BLaER1 (cell line): ENCODE data around the gene CLDN24.

Experiments used
- H3K27ac ChIP-seq: shearing (Covaris generic); formaldehyde crosslinking; 2 replicates; pipeline ENCODE4 v1.8.1; 2022
- H3K27me3 ChIP-seq: shearing (Covaris generic); formaldehyde crosslinking; 2 replicates; pipeline ENCODE4 v1.8.1; 2022
- H3K36me3 ChIP-seq: shearing (Covaris generic); formaldehyde crosslinking; 2 replicates; pipeline ENCODE4 v1.8.1; 2022
- H3K4me1 ChIP-seq: shearing (Covaris generic); formaldehyde crosslinking; 2 replicates; pipeline ENCODE4 v1.8.1; 2022
- H3K4me2 ChIP-seq: shearing (Covaris generic); formaldehyde crosslinking; 2 replicates; pipeline ENCODE4 v1.8.1; 2022
- H3K4me3 ChIP-seq: shearing (Covaris generic); formaldehyde crosslinking; 2 replicates; pipeline ENCODE4 v1.8.1; 2022
- H3K9ac ChIP-seq: shearing (Covaris generic); formaldehyde crosslinking; 2 replicates; pipeline ENCODE4 v1.8.1; 2022
- H3K9me3 ChIP-seq: shearing (Covaris generic); formaldehyde crosslinking; 2 replicates; pipeline ENCODE4 v1.8.1; 2022
- H4K20me1 ChIP-seq: shearing (Covaris generic); formaldehyde crosslinking; 2 replicates; pipeline ENCODE4 v1.8.1; 2022
- Cebpa-rat ChIP-seq: shearing (Covaris generic); IDR thresholded peaks from 2 replicates; pipeline ENCODE4 v1.8.1; 2022

The CLDN24 gene

GRCh38 chr4:183348136-183348535 lies 25.9 kb upstream of the CLDN24 start:
- H4K20me1 ChIP-seq: no peaks in the 10 kb centered on the region
- H3K27ac ChIP-seq: no peak overlapping the region
- no peak overlapping the region for H3K4me2 ChIP-seq
- peaks cover 30% of the 10 kb centered on the region for H3K4me1 ChIP-seq
- H3K9me3 ChIP-seq: no peaks in the 10 kb centered on the region
- H3K9ac ChIP-seq: no peak overlapping the region
- no peak for TF ChIP-seq Cebpa-rat
- no peaks in the 10 kb centered on the region for H3K36me3 ChIP-seq
- H3K4me3 ChIP-seq: no peak overlapping the region
- H3K27me3 ChIP-seq: no peaks in the 10 kb centered on the region

- no peaks in the 10 kb centered on the region for H3K36me3 ChIP-seq
- H3K4me1 ChIP-seq: peaks cover 33% of the 10 kb centered on the region
- no peak for TF ChIP-seq Cebpa-rat
- no peak overlapping the region for H3K4me3 ChIP-seq
- H3K27me3 ChIP-seq: no peaks in the 10 kb centered on the region
- H3K4me2 ChIP-seq: no peak overlapping the region
- no peak overlapping the region for H3K9ac ChIP-seq
- no peaks in the 10 kb centered on the region for H3K9me3 ChIP-seq
- no peak overlapping the region for H3K27ac ChIP-seq
- no peaks in the 10 kb centered on the region for H4K20me1 ChIP-seq
These were observed 25.3 kb upstream of the CLDN24 start for GRCh38 chr4:183347566-183347965.

- no peak overlapping the region for H3K27ac ChIP-seq
- H3K4me1 ChIP-seq: peaks cover 37% of the 10 kb centered on the region
- no peaks in the 10 kb centered on the region for H4K20me1 ChIP-seq
- H3K27me3 ChIP-seq: no peaks in the 10 kb centered on the region
- H3K36me3 ChIP-seq: no peaks in the 10 kb centered on the region
- no peak overlapping the region for H3K4me2 ChIP-seq
- H3K9me3 ChIP-seq: no peaks in the 10 kb centered on the region
- no peak for TF ChIP-seq Cebpa-rat
- H3K4me3 ChIP-seq: no peak overlapping the region
- H3K9ac ChIP-seq: no peak overlapping the region
These were observed 24.9 kb upstream of the CLDN24 start for GRCh38 chr4:183347146-183347545.

DNA sequence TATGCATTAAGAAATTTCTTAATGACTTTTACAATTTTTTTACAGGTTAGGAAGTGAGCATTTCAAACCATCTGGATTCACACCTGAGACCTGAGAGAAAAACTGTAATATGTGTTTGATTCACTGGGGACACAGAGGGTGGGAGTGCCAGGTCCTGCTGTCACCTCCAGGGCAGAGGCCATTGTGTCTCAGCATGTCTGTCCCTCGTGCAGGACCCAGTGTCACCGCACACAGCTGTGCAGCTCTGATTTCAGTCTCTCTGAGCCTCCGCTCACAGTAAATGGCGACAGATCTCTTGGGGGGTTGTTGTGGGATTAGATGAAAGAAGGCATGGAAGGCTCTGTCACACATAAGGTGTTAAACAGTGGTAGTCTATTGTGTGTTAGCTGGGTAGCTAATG lies 23.0 kb upstream of the CLDN24 start:
- no peaks in the 10 kb centered on the region for H3K36me3 ChIP-seq
- H3K9ac ChIP-seq: no peak overlapping the region
- no peaks in the 10 kb centered on the region for H4K20me1 ChIP-seq
- H3K27ac ChIP-seq: no peak overlapping the region
- no peak overlapping the region for H3K4me3 ChIP-seq
- no peaks in the 10 kb centered on the region for H3K27me3 ChIP-seq
- peak overlapping the region; percentile 92 for H3K4me2 ChIP-seq
- H3K9me3 ChIP-seq: no peaks in the 10 kb centered on the region
- peaks cover 40% of the 10 kb centered on the region for H3K4me1 ChIP-seq
- TF ChIP-seq Cebpa-rat: no peak

DNA sequence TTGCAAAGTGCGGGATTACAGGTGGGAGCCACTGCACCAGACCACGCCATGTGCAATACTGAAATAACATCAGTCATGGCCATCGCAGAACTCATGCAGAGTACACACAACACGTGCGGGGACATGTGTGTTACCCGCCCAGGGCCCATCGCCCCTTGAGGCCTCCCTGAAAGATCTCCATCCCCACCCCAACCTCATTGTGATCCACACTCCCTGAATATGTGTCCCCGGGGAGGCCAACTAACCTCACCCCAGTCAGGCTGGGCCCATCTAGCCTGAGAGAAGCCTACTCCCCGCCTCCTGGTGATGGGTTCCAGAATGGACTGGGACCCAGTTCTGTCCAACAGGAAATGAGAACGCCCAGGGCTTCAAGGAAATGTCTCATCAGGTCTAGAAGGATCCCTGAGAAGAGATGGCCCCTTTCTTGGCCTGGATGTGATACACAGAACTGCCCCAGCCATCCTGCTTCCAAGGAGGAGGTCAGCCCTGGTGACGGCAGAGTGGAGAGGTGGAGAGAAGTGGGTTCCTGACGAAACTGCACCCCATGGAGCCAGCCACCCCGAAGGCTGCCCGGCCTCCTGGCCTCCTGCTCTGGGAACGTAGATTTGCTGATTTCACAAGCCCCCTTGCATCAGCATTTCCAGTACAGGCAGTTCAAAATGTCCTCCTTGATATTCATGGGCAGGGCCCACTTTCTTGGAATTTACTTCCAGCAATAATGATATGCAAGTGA lies 22.5 kb upstream of the CLDN24 start:
- H3K27me3 ChIP-seq: no peaks in the 10 kb centered on the region
- H3K9me3 ChIP-seq: no peaks in the 10 kb centered on the region
- H3K36me3 ChIP-seq: no peaks in the 10 kb centered on the region
- no peak overlapping the region for H3K9ac ChIP-seq
- peak overlapping the region; percentile 92 for H3K4me2 ChIP-seq
- TF ChIP-seq Cebpa-rat: no peak
- H4K20me1 ChIP-seq: no peaks in the 10 kb centered on the region
- H3K27ac ChIP-seq: peak overlapping the region; percentile 30; the same call in 1 of the 2 replicates
- H3K4me3 ChIP-seq: no peak overlapping the region
- H3K4me1 ChIP-seq: peaks cover 40% of the 10 kb centered on the region

DNA sequence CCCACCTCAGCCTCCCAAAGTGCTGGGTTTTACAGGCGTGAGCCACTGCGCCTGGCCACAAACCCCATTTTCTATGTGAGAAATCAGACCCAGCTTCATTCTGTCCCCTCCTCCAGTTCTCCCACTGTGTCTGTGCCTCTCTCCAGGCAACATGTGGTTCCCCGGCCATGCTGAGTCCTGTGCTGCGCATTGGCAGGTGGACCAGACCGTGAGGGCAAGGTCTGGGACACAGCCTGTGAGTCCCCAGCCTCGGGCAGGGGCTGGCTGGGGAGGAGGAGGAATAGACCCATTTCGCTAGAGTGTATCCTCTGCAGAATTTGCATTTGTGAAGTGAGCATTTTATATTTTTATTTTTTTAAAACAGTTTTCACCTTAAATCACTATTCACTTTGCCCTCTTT lies 21.5 kb upstream of the CLDN24 start:
- H3K4me3 ChIP-seq: peak overlapping the region; percentile 59; the same call in 1 of the 2 replicates
- no peaks in the 10 kb centered on the region for H4K20me1 ChIP-seq
- no peaks in the 10 kb centered on the region for H3K9me3 ChIP-seq
- no peak for TF ChIP-seq Cebpa-rat
- peak overlapping the region; percentile 92 for H3K4me2 ChIP-seq
- no peaks in the 10 kb centered on the region for H3K27me3 ChIP-seq
- H3K27ac ChIP-seq: peak overlapping the region; percentile 88; the same call in 1 of the 2 replicates
- peaks cover 40% of the 10 kb centered on the region for H3K4me1 ChIP-seq
- no peak overlapping the region for H3K9ac ChIP-seq
- no peaks in the 10 kb centered on the region for H3K36me3 ChIP-seq

DNA sequence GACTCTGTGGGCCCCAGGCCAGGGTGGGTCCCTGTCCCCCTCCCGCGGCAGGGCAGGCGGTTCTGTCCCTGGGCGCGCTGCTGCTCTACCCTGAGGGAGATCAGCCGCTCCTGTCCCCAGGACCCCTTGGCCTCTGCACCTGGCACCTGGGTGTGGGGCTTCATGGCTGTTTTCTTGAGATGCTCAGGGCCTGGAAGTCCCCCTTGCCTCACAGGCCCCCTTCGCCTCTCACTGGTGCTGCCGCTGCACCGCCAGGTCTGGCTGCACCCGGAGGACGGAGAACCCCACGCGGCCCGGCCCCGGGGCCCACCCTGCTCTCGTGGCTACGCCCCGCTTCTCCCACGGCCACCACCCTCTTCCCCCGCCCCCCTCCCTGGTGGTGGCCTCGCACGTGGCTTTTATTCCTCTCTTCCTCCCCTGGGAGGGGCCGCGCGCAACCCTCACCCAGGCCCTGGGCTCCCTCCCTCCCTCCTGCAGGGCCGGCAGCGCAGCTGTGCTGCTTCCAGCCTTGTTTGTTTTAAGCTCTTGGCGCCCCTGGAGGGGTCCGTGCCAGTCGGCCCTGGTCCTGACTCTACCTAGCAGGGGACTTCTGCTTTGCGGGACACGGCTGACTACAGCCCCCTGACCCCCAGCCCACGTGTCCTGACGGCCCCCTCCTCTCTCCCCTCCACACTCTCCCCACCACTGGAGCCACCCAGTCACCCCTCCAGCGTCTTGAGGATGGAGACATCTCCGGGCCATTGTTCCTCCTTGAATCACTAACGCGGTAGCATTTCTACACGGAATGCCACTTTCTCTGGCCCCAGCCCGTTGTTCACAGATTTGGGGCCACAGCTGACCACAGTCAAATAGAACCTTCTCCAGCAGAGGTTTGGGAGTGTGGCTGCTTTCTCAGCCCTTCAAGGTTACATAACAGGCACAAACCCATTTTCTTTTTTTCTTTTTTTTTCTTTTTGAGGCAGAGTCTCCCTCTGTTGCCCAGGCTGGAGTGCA lies 20.6 kb upstream of the CLDN24 start:
- no peaks in the 10 kb centered on the region for H4K20me1 ChIP-seq
- H3K9me3 ChIP-seq: no peaks in the 10 kb centered on the region
- H3K4me3 ChIP-seq: peak overlapping the region; percentile 59
- H3K4me1 ChIP-seq: peaks cover 49% of the 10 kb centered on the region
- no peaks in the 10 kb centered on the region for H3K36me3 ChIP-seq
- no peaks in the 10 kb centered on the region for H3K27me3 ChIP-seq
- peak overlapping the region; percentile 71 for H3K9ac ChIP-seq
- TF ChIP-seq Cebpa-rat: no peak
- H3K4me2 ChIP-seq: peak overlapping the region; percentile 92
- H3K27ac ChIP-seq: peak overlapping the region; percentile 88

DNA sequence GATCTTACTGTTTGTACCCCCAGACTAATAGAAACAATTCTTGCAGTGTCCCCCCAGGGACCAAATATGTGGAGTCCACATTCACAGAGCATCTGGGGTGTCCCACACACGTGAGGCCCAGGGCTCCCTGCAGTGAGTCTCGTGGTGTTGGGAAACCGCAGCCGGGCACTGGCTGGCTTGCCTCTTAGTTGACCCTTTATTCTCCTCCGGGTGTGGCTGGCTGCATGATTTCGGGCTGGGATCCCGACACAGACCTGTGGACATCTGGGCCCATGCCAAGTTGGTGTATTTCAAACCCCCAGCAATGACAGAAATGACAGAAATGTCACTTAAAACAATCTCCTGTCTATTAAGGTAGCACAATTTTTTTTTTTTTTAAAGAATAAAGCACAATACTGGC lies 15.6 kb upstream of the CLDN24 start:
- H3K4me3 ChIP-seq: 0 out of 2 replicates have a peak overlapping the region, but pooled peaks have one; percentile 14
- H3K36me3 ChIP-seq: no peaks in the 10 kb centered on the region
- peak overlapping the region; percentile 86 for H3K4me2 ChIP-seq
- peaks cover 40% of the 10 kb centered on the region for H3K4me1 ChIP-seq
- no peaks in the 10 kb centered on the region for H3K9me3 ChIP-seq
- H3K27ac ChIP-seq: peak overlapping the region; percentile 55; the same call in 1 of the 2 replicates
- peak overlapping the region; percentile 45; the same call in 1 of the 2 replicates for H3K9ac ChIP-seq
- no peak for TF ChIP-seq Cebpa-rat
- H3K27me3 ChIP-seq: no peaks in the 10 kb centered on the region
- no peaks in the 10 kb centered on the region for H4K20me1 ChIP-seq

- H3K4me1 ChIP-seq: peaks cover 37% of the 10 kb centered on the region
- peak overlapping the region; percentile 45; the same call in 1 of the 2 replicates for H3K9ac ChIP-seq
- H3K4me2 ChIP-seq: peak overlapping the region; percentile 86
- TF ChIP-seq Cebpa-rat: no peak
- peak overlapping the region; percentile 55; the same call in 1 of the 2 replicates for H3K27ac ChIP-seq
- 0 out of 2 replicates have a peak overlapping the region, but pooled peaks have one; percentile 14 for H3K4me3 ChIP-seq
- H3K27me3 ChIP-seq: no peaks in the 10 kb centered on the region
- H3K9me3 ChIP-seq: no peaks in the 10 kb centered on the region
- no peaks in the 10 kb centered on the region for H3K36me3 ChIP-seq
- H4K20me1 ChIP-seq: no peaks in the 10 kb centered on the region
These were observed 15.1 kb upstream of the CLDN24 start for GRCh38 chr4:183337349-183337748.
